Fibroblast of lung (primary cell): Measurements from ENCODE around the gene TVP23C. TPM values are rescaled to one million over a fixed set of nuclear protein-coding genes. Genes with fewer than 3 reads are reported as not detected.
"Not testable (repeated sequence)": the region's sequence is repeated elsewhere in the genome, so short reads cannot be mapped to it uniquely, and the experiment has no call there.

Experiments
- DNase-seq, 2 donors: peaks; one replicate each; pipeline versions ENCODE4 v3.0.0 to v3.0.0-alpha.2; 2010; ENCODE audit warnings: low read depth in 2 of 2
- H2AFZ ChIP-seq: 2 replicates; pipeline ENCODE4 v1.5.1; 2012; ENCODE audit warnings: low read length, control low read depth, inconsistent platforms
- H3K27ac ChIP-seq: 2 replicates; pipeline ENCODE4 v1.5.1; 2011; ENCODE audit warnings: low read length, control low read depth; ENCODE audit not compliant: insufficient read depth
- H3K27me3 ChIP-seq: 2 replicates; pipeline ENCODE4 v1.5.1; 2011; ENCODE audit warnings: mild to moderate bottlenecking, low read length; ENCODE audit not compliant: control insufficient read depth, insufficient read depth
- H3K36me3 ChIP-seq: 2 replicates; pipeline ENCODE4 v1.5.1; 2011; ENCODE audit warnings: low read length; ENCODE audit not compliant: control insufficient read depth, insufficient read depth
- H3K4me1 ChIP-seq: 2 replicates; pipeline ENCODE4 v1.5.1; 2011; ENCODE audit warnings: low read length; ENCODE audit not compliant: control insufficient read depth, insufficient read depth; ENCODE audit errors: extremely low read depth
- H3K4me2 ChIP-seq: 2 replicates; pipeline ENCODE4 v1.5.1; 2011; ENCODE audit warnings: low read length, control low read depth; ENCODE audit not compliant: insufficient read depth; ENCODE audit errors: extremely low read depth
- H3K4me3 ChIP-seq, 4 experiments: fragments of 200-600 bp in 1 of 4; sonication (generic) in 1 of 4; replicated peaks in 1 of 4; 2 replicates each; pipeline ENCODE4 v1.5.1; 2011 to 2016; ENCODE audit warnings: low read length in 4 of 4, low read depth in 3 of 4, mild to moderate bottlenecking in 3 of 4, control low read depth in 2 of 4, inconsistent platforms in 1 of 4, mixed read lengths in 1 of 4; ENCODE audit not compliant: insufficient read depth in 1 of 4; ENCODE audit errors: control extremely low read depth in 1 of 4
- H3K79me2 ChIP-seq: 2 replicates; pipeline ENCODE4 v1.5.1; 2012; ENCODE audit warnings: mild to moderate bottlenecking, low read length, inconsistent platforms; ENCODE audit not compliant: control insufficient read depth, insufficient read depth
- H3K9ac ChIP-seq: 2 replicates; pipeline ENCODE4 v1.5.1; 2011; ENCODE audit warnings: mild to moderate bottlenecking, low read length, control low read depth; ENCODE audit not compliant: insufficient read depth
- H3K9me3 ChIP-seq: 2 replicates; pipeline ENCODE4 v1.5.1; 2012; ENCODE audit warnings: low read depth, low read length; ENCODE audit not compliant: control insufficient read depth, insufficient read depth
- H4K20me1 ChIP-seq: 2 replicates; pipeline ENCODE4 v1.5.1; 2011; ENCODE audit warnings: low read length; ENCODE audit not compliant: control insufficient read depth, insufficient read depth; ENCODE audit errors: extremely low read depth
- polyA plus RNA-seq, 2 donors: library from polyadenylated mRNA; depleted of rRNA in 1 of 2; stranded (reverse) in 1 of 2; unstranded in 1 of 2; fragments of >200 nt; gene quantifications; 2 replicates each; pipeline ENCODE4 v1.2.1, GENCODE V29; 2011 to 2012; ENCODE audit warnings: missing spikeins in 1 of 2
- total RNA-seq: library from RNA; depleted of rRNA; stranded (reverse); fragments of >200 nt; gene quantifications from 2 replicates; pipeline ENCODE4 v1.2.1, GENCODE V29; 2014

The TVP23C gene
- total and polyA plus RNA-seq, 2 donors (not counting 1 experiment from before 2014, with no cell fraction given) = 7.0 to 25.1 TPM

GRCh38 chr17:15583313-15583712 lies 20.0 kb upstream of the TVP23C start:
- not testable (repeated sequence) for H2AFZ ChIP-seq, H3K9me3 ChIP-seq, H3K9ac ChIP-seq, H3K4me3 ChIP-seq, H3K36me3 ChIP-seq, DNase-seq, H4K20me1 ChIP-seq, H3K27me3 ChIP-seq, H3K4me2 ChIP-seq, H3K4me1 ChIP-seq, H3K27ac ChIP-seq, H3K79me2 ChIP-seq

GRCh38 chr17:15581462-15581861 lies 18.2 kb upstream of the TVP23C start:
- not testable (repeated sequence) for H3K27me3 ChIP-seq, H3K4me1 ChIP-seq, H3K4me2 ChIP-seq, H2AFZ ChIP-seq, H3K36me3 ChIP-seq, H3K9ac ChIP-seq, H3K27ac ChIP-seq, DNase-seq, H3K79me2 ChIP-seq, H3K9me3 ChIP-seq, H4K20me1 ChIP-seq, H3K4me3 ChIP-seq

- H3K4me1 ChIP-seq, H3K79me2 ChIP-seq, H3K9me3 ChIP-seq, H3K27me3 ChIP-seq, H3K4me2 ChIP-seq, H3K9ac ChIP-seq, H3K36me3 ChIP-seq, H3K4me3 ChIP-seq, DNase-seq, H3K27ac ChIP-seq, H2AFZ ChIP-seq, H4K20me1 ChIP-seq: not testable (repeated sequence)
Measured at GRCh38 chr17:15576848-15577247, 13.6 kb upstream of the TVP23C start.

GRCh38 chr17:15574660-15575059 lies 11.4 kb upstream of the TVP23C start:
- H3K4me2 ChIP-seq, H3K36me3 ChIP-seq, H3K9ac ChIP-seq, H3K79me2 ChIP-seq, H3K9me3 ChIP-seq, H4K20me1 ChIP-seq, DNase-seq, H3K4me1 ChIP-seq, H2AFZ ChIP-seq, H3K27ac ChIP-seq, H3K4me3 ChIP-seq, H3K27me3 ChIP-seq: not testable (repeated sequence)

GRCh38 chr17:15573870-15574269 lies 10.6 kb upstream of the TVP23C start:
- not testable (repeated sequence) for H3K79me2 ChIP-seq, H3K27ac ChIP-seq, H3K4me2 ChIP-seq, H3K36me3 ChIP-seq, H4K20me1 ChIP-seq, H2AFZ ChIP-seq, H3K9me3 ChIP-seq, H3K4me3 ChIP-seq, H3K9ac ChIP-seq, H3K4me1 ChIP-seq, H3K27me3 ChIP-seq
- DNase-seq = peak in 1 of 2 donors; percentile 34

- H3K27ac ChIP-seq, H3K4me1 ChIP-seq, DNase-seq, H3K79me2 ChIP-seq, H3K9me3 ChIP-seq, H3K36me3 ChIP-seq, H4K20me1 ChIP-seq, H3K27me3 ChIP-seq: not testable (repeated sequence)
- H3K4me2 ChIP-seq = peak overlapping the region; percentile 13
- H3K4me3 ChIP-seq = peak overlapping the region; percentile 58 to 68 (median 60)
- H3K9ac ChIP-seq = peak overlapping the region; percentile 55
- H2AFZ ChIP-seq = peak overlapping the region; percentile 88
Measured at GRCh38 chr17:15562613-15563374, 489 bp downstream of the TVP23C start.

GRCh38 chr17:15561439-15561838 lies 1.8 kb downstream of the TVP23C start:
- not testable (repeated sequence) for H3K79me2 ChIP-seq, H3K9ac ChIP-seq, H3K27me3 ChIP-seq, H3K4me3 ChIP-seq, H3K9me3 ChIP-seq, H3K36me3 ChIP-seq, H2AFZ ChIP-seq, H4K20me1 ChIP-seq, H3K27ac ChIP-seq, DNase-seq, H3K4me1 ChIP-seq, H3K4me2 ChIP-seq
